K562 (cell line): Measurements from ENCODE around the gene TXLNA. TPM values are rescaled to one million over a fixed set of nuclear protein-coding genes. Genes with fewer than 3 reads are reported as not detected.

ENCODE experiments used
- BRD9 ChIP-seq: fragments of 450-650 bp; IDR thresholded peaks from 2 replicates; pipeline ENCODE4 v1.6.1; 2018; ENCODE audit warnings: low read depth; ENCODE audit not compliant: partially characterized antibody
- CBFA2T3 ChIP-seq: fragments of 450-650 bp; IDR thresholded peaks from 2 replicates; pipeline ENCODE4 v1.6.1; 2017
- DIDO1 ChIP-seq: fragments of 450-650 bp; IDR thresholded peaks from 2 replicates; pipeline ENCODE4 v1.6.1; 2016; ENCODE audit warnings: low read depth, missing biosample characterization, missing genetic modification characterization
- EP300 ChIP-seq: IDR thresholded peaks from 2 replicates; pipeline ENCODE4 v1.6.1; 2012; ENCODE audit warnings: low read length, improper control_type of control experiment
- FOXK2 ChIP-seq, 2 experiments: fragments of 450-650 bp; IDR thresholded peaks in 1 of 2; conservative IDR thresholded peaks in 1 of 2; 2 replicates each; pipeline ENCODE4 v1.6.1; 2016; ENCODE audit warnings: low read depth in 2 of 2, mild to moderate bottlenecking in 1 of 2
- HSF4 ChIP-seq: fragments of 250-450 bp; sonication (Bioruptor Pico); IDR thresholded peaks from 2 replicates; pipeline ENCODE4 v2.1.2; 2022; ENCODE audit warnings: mild to moderate bottlenecking, moderate library complexity, borderline replicate concordance
- IRF2 ChIP-seq: sonication (generic); formaldehyde crosslinking; IDR thresholded peaks from 2 replicates; pipeline ENCODE4 v1.8.1; 2022; ENCODE audit warnings: mild to moderate bottlenecking, missing genetic modification reagents
- MCM7 ChIP-seq, 2 experiments: fragments of 450-650 bp; IDR thresholded peaks; 2 replicates each; pipeline ENCODE4 v1.6.1; 2016 to 2018
- MECOM ChIP-seq: fragments of 250-450 bp; sonication (Bioruptor Pico); IDR thresholded peaks from 2 replicates; pipeline ENCODE4 v1.8.0; 2022; ENCODE audit warnings: inconsistent platforms
- NFXL1 ChIP-seq: fragments of 450-650 bp; formaldehyde crosslinking; IDR thresholded peaks from 2 replicates; pipeline ENCODE4 v1.4.0; 2021; ENCODE audit warnings: mild to moderate bottlenecking
- RBM17 ChIP-seq: fragments of 200-400 bp; formaldehyde crosslinking; IDR thresholded peaks from 2 replicates; pipeline ENCODE4 v1.6.1; 2017; ENCODE audit warnings: low read depth, mild to moderate bottlenecking, low read length, borderline replicate concordance
- RBM25 ChIP-seq: fragments of 200-400 bp; formaldehyde crosslinking; IDR thresholded peaks from 2 replicates; pipeline ENCODE4 v1.6.1; 2018; ENCODE audit warnings: low read length, low read depth, moderate library complexity; ENCODE audit not compliant: severe bottlenecking
- RBM34 ChIP-seq: fragments of 200-400 bp; formaldehyde crosslinking; IDR thresholded peaks from 2 replicates; pipeline ENCODE4 v1.6.1; 2018; ENCODE audit warnings: low read length, borderline replicate concordance; ENCODE audit not compliant: insufficient read depth
- SREBF2 ChIP-seq: sonication (generic); formaldehyde crosslinking; IDR thresholded peaks from 2 replicates; pipeline ENCODE4 v1.4.0; 2020; ENCODE audit warnings: mild to moderate bottlenecking, missing genetic modification reagents
- TRIM24 ChIP-seq, 2 experiments: fragments of 450-650 bp; IDR thresholded peaks; 2 replicates each; pipeline ENCODE4 v1.6.1; 2016
- ZNF133 ChIP-seq: fragments of 250-450 bp; sonication (Bioruptor Pico); IDR thresholded peaks from 2 replicates; pipeline ENCODE4 v1.4.0; 2020; ENCODE audit warnings: mild to moderate bottlenecking
- ZNF561 ChIP-seq: fragments of 450-650 bp; formaldehyde crosslinking; conservative IDR thresholded peaks from 2 replicates; pipeline ENCODE4 v1.4.0; 2020; ENCODE audit warnings: mild to moderate bottlenecking, moderate library complexity
- ZNF589 ChIP-seq: fragments of 200-800 bp; sonication (Bioruptor generic); IDR thresholded peaks from 2 replicates; pipeline ENCODE4 v1.6.1; 2016; ENCODE audit warnings: low read depth, missing genetic modification characterization, missing compliant biosample characterization
- ZNF696 ChIP-seq: fragments of 250-450 bp; sonication (Bioruptor Pico); conservative IDR thresholded peaks from 2 replicates; pipeline ENCODE4 v1.4.0; 2020; ENCODE audit warnings: mild to moderate bottlenecking, moderate library complexity
- polyA plus RNA-seq, 8 experiments: library from polyadenylated mRNA; depleted of rRNA in 4 of 8; stranded (reverse) in 5 of 8; unstranded in 3 of 8; fragments of >200 nt; fragmentation: Nextera tagmentation in 2 of 8; fragmentation: Illumina TruSeq in 1 of 8; extraction: Ambion mirVana in 2 of 8; extraction: Trizol in 1 of 8; gene quantifications; 2 replicates each; pipeline versions ENCODE4 v1.2.1 to v1.2.3, GENCODE V29; 2011 to 2014; ENCODE audit warnings: inconsistent platforms in 1 of 8, missing spikeins in 1 of 8
- total RNA-seq, 7 experiments: library from RNA; depleted of rRNA in 6 of 7; stranded (reverse); fragments of >200 nt in 6 of 7; fragmentation: Illumina TruSeq in 2 of 7; extraction: Trizol in 2 of 7; gene quantifications; 2 replicates each; pipeline versions ENCODE4 v1.2.1 to v1.2.3, GENCODE V29; 2011 to 2021; ENCODE audit warnings: low replicate concordance in 1 of 7
- TF ChIP-seq, protein P1 (sequence below): sonication (generic); IDR thresholded peaks from 2 replicates; pipeline ENCODE4 v1.6.1; 2016
- TF ChIP-seq, protein P2 (sequence below): fragments of 450-650 bp; IDR thresholded peaks from 2 replicates; pipeline ENCODE4 v1.6.1; 2017; ENCODE audit warnings: mild to moderate bottlenecking, moderate library complexity
- TF ChIP-seq, protein P3 (sequence below): fragments of 250-450 bp; sonication (Bioruptor Pico); IDR thresholded peaks from 2 replicates; pipeline ENCODE4 v1.9.0; 2021; ENCODE audit warnings: mild to moderate bottlenecking, inconsistent platforms
- TF ChIP-seq, protein P4 (sequence below): fragments of 250-450 bp; sonication (Bioruptor Pico); IDR thresholded peaks from 2 replicates; pipeline ENCODE4 v1.5.0; 2020; ENCODE audit warnings: mild to moderate bottlenecking

TXLNA gene
- total and polyA plus RNA-seq, 9 of the 15 experiments (the other 6 are each of a cell fraction or from before 2014, with no cell fraction given): 9.2 to 54.5 (median 39.3) TPM

DNA sequence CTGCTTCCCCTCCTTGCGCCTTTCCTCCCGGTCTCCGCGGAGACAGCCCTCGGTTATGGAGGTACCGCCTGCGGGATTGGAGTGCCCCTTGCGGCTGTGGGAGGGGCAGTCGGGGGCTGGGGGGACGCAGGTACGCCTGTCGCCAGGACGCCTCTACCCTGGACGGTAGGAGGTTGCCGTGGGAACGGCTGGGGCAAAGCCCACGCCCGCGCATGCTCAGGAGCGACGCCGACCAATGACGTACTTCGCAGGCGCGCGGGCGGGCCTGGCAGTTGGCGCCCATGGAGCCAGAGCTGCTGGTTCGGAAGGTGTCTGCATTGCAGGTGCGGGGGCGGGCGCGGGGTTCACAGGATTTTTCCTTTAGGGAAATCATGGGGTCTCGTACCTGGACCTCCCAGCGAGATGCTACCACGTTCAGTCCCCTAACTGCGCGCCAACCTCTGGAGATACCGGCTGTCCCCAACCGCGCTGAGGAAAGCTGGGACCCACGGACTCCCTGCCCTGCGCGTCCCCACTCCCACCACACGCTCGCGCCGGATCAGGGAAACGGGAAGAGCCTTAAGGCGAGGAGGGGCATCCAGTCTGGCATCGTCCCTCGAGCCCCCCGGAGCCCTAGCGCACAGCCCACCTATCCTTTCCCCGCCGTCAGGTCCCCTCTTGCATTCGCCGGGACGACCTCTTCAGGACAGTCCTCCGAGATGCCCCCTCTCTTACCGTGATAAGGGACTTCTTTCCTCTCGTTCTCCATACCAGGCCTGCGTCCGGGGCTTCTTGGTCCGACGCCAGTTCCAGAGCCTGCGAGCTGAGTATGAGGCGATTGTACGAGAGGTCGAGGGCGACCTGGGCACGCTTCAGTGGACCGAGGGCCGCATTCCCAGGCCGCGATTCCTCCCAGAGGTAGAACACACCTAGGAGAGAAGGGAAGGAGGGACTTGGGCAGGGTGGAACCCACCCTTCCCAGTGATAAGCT is 26.2 kb downstream of the TXLNA start, which contains the start of gene IQCC (continued):
- TF ChIP-seq DIDO1 (tag) (peak; percentile 79; the same call in 1 of the 2 replicates), ZNF561 (CRISPR knock-in tag) (no peak), ZNF589 (CRISPR knock-in tag) (no peak), FOXK2 (conservative IDR thresholded peaks at IDR 0.05 in 1 of 2, IDR thresholded peaks at IDR 0.05 in 1 of 2; ENCODE audit: low read depth in 2 of 2) (no peak), HSF4 (CRISPR knock-in tag) (no peak), CBFA2T3 (no peak), RBM17 (no peak), MCM7 (IDR thresholded peaks at IDR 0.05) (no peak), RBM34 (no peak), SREBF2 (no peak), EP300 (peak; percentile 43), ZNF133 (CRISPR knock-in tag) (no peak), ZNF696 (CRISPR knock-in tag) (no peak), MECOM (CRISPR knock-in tag) (no peak), RBM25 (no peak), IRF2 (CRISPR knock-in tag) (no peak; the same call in 1 of the 2 replicates), BRD9 (no peak), TRIM24 (IDR thresholded peaks at IDR 0.05) (no peak), NFXL1 (CRISPR knock-in tag) (no peak; the same call in 1 of the 2 replicates)
- TF ChIP-seq, protein P1, sequence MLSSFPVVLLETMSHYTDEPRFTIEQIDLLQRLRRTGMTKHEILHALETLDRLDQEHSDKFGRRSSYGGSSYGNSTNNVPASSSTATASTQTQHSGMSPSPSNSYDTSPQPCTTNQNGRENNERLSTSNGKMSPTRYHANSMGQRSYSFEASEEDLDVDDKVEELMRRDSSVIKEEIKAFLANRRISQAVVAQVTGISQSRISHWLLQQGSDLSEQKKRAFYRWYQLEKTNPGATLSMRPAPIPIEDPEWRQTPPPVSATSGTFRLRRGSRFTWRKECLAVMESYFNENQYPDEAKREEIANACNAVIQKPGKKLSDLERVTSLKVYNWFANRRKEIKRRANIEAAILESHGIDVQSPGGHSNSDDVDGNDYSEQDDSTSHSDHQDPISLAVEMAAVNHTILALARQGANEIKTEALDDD: no peak
- TF ChIP-seq, protein P2, sequence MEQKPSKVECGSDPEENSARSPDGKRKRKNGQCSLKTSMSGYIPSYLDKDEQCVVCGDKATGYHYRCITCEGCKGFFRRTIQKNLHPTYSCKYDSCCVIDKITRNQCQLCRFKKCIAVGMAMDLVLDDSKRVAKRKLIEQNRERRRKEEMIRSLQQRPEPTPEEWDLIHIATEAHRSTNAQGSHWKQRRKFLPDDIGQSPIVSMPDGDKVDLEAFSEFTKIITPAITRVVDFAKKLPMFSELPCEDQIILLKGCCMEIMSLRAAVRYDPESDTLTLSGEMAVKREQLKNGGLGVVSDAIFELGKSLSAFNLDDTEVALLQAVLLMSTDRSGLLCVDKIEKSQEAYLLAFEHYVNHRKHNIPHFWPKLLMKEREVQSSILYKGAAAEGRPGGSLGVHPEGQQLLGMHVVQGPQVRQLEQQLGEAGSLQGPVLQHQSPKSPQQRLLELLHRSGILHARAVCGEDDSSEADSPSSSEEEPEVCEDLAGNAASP: no peak
- TF ChIP-seq, protein P3, sequence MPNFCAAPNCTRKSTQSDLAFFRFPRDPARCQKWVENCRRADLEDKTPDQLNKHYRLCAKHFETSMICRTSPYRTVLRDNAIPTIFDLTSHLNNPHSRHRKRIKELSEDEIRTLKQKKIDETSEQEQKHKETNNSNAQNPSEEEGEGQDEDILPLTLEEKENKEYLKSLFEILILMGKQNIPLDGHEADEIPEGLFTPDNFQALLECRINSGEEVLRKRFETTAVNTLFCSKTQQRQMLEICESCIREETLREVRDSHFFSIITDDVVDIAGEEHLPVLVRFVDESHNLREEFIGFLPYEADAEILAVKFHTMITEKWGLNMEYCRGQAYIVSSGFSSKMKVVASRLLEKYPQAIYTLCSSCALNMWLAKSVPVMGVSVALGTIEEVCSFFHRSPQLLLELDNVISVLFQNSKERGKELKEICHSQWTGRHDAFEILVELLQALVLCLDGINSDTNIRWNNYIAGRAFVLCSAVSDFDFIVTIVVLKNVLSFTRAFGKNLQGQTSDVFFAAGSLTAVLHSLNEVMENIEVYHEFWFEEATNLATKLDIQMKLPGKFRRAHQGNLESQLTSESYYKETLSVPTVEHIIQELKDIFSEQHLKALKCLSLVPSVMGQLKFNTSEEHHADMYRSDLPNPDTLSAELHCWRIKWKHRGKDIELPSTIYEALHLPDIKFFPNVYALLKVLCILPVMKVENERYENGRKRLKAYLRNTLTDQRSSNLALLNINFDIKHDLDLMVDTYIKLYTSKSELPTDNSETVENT (CRISPR knock-in tag): no peak
- TF ChIP-seq, protein P4, sequence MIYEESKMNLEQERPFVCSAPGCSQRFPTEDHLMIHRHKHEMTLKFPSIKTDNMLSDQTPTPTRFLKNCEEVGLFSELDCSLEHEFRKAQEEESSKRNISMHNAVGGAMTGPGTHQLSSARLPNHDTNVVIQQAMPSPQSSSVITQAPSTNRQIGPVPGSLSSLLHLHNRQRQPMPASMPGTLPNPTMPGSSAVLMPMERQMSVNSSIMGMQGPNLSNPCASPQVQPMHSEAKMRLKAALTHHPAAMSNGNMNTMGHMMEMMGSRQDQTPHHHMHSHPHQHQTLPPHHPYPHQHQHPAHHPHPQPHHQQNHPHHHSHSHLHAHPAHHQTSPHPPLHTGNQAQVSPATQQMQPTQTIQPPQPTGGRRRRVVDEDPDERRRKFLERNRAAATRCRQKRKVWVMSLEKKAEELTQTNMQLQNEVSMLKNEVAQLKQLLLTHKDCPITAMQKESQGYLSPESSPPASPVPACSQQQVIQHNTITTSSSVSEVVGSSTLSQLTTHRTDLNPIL (CRISPR knock-in tag): no peak
